GM10847 (cell line): ENCODE data around the gene BARX2.

Experiments used
- POLR2A ChIP-seq: IDR thresholded peaks from 2 replicates; pipeline ENCODE4 v1.6.1; 2011; ENCODE audit not compliant: insufficient read length; ENCODE audit errors: extremely low read depth

Gene BARX2

DNA sequence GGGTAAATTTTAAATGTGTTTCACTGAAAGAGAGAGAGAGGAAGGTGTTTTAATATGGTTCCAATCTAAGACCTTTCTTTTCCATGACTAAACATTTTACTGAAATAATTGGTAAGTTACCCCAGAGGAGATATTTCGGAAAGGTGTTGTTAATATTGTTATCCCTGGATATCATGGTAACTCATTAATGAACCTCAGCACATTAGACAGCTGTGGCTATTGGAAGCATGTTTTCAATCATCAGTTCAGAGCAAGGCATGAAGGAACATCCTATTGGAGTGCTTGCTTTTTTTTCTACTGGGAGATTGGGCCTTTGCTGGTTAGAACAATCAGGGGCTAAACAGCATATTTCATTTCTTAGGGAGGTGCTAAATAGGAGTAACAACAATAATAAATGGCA lies 11.8 kb downstream of the BARX2 start:
- no peak for TF ChIP-seq POLR2A

DNA sequence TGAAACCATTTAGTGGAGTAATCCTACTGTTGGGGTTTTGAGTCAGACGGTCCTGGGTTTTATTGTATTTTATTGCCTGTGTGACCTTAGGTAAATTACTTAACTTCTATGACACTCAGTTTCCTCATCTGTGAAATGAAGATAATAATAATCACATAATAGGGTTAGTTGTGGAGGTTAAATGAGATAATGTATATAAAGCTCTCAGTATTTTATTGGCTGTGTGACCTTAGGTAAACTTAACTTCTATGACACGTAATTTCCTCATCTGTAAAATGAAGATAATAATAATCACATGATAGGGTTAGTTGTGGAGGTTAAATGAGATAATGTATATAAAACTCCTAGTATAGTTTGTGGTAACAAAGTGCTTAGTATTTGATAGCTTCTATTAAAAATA lies 13.2 kb downstream of the BARX2 start:
- TF ChIP-seq POLR2A: no peak

DNA sequence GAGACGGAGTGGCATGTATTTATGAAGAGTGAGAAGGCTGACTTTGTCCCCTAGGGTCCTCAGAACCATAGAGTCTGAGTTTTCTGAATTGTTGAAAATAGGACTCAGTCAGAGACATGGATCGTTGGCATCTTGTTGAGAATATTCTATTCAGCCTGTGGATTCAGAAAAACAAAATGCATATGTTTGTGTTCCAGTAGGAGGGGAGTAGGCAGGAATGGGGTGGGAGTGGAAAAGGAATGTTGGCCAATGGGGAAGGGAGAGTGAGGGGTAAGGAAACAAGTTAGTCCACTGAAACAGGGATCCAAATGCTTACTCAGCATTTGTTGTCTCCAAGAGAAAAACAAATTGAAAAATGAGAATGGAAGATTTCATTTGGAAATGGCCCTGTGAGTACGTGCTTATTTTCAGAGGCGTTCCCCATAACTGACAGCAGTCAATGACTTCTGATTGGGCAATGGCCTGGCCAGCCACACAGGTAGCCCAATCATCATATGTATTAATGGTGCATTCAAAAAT lies 14.7 kb downstream of the BARX2 start:
- no peak for TF ChIP-seq POLR2A

DNA sequence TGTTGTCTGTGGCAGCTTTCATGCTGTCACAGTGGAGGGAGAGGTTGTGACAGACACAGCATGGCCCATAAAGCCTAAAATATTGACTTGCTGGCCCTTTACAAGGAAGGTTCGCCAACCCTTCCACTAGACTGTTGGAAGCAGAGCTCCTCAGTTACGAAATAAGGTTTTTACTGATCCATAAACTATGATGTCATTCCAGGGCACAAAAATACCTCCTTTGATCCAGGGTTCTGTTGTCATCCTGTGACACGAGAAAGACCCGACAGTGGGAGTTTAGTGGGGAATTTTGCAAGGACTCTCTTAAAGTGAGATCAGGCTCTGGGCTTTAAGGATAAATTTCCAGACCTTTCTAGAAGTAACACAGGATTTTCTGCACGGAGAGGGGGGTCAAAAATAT lies 15.7 kb downstream of the BARX2 start:
- no peak for TF ChIP-seq POLR2A

DNA sequence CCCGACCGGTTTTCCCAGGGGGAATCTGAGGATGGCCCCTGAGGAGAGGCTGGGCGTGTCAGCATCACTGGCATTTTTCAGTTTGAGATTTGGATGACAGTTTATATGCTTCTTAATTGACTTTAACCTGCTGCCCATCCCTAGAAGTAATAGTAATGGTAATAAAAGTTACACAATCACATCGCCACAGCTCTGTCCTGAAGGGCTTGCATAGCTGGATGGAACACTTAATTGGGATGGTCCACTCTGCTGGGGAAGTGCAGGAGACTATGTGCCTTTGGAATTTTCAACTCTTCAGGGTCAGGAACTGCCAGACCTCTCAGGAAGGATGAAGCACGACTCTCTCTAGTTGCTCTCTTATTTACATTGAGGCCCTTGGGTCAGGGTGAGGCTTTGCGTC lies 16.2 kb downstream of the BARX2 start:
- no peak for TF ChIP-seq POLR2A

DNA sequence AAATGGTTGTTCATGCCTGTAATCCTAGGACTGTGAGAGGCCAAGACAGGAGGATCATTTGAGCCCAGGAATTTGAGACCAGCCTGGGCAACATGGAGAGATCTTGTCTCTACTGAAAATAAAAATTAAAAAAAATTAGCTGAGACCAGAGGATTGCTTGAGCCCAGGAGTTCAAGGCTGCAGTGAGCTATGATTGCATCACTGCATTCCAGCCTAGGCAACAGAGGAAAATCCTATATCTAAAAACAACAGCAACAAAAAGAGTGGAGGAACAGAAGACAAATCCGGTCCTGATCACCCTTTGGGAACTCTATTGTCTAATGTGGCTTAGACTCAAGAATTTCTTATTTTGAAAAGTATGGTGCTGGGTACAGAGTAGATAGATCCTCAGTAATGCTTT lies 17.3 kb downstream of the BARX2 start:
- TF ChIP-seq POLR2A: no peak

DNA sequence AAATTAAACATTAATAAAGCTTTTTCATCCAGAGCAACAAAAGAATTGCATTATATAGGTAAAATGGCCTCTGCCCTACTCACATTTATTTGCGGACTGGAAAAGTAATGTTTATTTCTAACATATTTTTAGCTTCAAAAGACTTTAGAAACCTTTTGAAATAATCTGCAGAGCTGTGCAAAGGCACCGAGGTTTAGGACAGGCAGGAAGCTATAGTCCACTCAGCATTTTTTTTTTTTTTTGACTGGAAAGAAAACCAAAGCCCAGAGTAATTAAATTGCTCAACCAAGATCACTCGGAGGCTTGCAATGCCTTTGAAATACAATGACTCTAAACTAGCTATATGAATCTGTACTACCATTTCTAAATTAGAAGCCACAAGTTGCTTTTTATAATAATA lies 19.1 kb downstream of the BARX2 start:
- TF ChIP-seq POLR2A: no peak

DNA sequence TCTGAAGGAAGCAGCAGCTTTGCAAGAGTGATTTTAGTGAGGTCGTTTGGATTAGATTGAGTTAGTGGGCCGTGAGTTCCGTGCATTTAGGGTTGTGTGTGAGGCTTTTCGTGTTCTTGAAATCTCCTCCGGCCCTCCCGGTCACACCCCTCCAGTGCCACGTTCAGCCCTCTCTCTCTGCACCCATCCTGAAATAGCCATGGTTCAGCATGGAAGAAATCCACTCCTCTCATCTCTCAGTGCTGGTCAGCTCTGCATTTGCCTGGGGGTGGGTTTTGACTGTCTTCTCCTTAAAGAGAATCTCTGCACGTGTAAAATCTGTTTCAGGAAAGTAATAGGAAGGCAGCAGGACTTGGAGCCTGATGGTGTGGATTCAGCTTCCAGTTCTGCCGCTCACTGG lies 19.8 kb downstream of the BARX2 start:
- no peak for TF ChIP-seq POLR2A

DNA sequence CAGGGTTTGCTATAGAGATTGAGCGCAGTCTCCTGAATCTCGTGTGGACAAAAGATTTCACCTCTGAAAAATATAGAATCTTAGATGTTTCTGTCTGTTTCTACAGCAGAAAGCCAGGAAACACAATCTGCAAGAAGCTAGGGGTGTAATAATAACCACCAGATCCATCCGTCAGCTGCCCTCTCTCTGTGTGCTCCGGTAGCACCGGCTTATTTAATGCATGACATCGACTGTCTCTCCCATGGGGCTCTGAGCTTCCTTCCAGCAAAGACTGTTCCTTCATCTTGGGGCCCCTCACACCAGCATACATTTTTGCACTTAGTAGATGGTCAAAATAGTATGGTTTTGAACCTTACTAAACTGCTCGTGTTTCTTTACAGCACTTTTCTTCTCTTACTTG lies 20.2 kb downstream of the BARX2 start:
- TF ChIP-seq POLR2A: no peak

DNA sequence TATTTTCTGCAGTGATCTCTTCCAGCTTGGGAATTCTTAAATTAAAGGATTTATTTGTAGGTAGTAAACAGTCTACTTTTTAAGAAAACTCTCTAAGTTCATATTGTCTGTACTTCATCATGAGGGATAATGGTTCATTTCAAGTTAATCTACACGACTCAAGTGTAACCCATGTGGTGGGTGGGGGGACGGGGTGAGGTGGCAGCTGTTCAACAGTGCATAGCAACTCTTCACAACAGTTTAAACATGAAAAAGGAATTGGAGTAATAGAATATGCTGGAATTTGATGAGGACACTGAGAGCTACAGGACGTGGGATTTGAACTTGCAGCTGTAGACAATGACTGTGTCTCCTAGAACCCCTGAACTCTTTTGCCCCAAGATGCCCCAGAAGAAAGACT lies 20.8 kb downstream of the BARX2 start:
- TF ChIP-seq POLR2A: no peak

DNA sequence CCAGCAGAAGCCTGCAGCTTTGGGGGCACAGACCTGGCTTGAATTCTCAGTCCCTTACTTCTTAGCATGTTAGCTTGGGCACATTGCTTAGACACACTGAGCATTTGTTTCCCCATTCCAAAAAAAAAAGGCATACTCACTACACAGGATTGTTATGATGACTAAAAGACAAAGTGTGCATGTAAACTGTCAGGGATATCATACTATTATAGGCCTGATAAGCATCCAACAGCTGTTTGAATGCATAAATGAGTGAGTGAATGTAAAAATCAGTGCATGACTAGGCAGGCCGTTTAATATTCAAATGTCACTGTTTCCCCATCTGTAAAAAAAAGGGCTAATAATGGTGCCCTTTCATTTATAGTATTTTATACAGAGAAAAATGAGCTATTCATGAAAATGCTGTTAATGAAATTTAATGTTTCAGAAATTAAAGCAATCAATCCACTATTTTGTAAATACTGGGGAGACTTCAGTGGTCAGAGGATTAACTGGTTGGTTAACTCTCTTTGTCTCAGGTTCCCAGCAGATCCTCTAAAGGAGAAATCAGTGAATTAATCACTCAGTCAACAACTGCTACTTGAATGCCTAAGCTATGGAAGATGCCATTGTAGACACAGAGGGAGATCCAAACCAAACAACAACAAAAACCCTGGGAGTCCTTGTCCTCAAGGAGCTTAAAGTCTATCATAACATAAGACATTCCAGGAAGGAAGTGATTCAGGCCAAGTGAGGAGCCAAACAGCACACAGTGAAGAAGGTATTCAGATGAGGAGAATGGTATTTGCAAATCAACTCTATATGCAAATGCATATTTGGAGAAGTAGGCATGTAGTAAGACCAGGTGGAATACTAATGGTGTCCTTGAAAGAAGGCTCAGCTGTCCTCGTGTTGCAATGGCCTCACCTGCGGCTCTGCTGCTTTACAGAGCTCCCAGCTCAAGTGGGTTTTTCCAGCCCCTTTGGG lies 26.8 kb downstream of the BARX2 start:
- TF ChIP-seq POLR2A: no peak

DNA sequence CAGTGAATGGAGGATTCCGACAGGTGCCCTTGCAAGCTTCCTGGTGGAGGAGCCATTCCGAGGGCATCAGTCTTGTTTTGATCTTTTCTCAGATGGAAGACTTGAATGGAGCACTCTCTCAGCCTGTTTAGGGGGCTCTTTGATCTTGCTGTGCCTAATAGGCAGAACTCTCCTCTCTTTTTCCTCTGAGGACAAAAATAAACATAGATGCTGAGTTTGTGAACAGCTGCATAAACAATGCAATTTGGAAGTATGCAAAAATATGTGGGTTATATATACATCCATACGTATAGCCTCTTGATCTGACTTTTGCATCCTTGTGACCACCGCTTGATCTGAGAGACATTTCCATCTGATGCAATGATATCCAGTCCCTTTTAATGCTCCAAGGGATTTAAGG lies 29.1 kb downstream of the BARX2 start:
- TF ChIP-seq POLR2A: no peak

DNA sequence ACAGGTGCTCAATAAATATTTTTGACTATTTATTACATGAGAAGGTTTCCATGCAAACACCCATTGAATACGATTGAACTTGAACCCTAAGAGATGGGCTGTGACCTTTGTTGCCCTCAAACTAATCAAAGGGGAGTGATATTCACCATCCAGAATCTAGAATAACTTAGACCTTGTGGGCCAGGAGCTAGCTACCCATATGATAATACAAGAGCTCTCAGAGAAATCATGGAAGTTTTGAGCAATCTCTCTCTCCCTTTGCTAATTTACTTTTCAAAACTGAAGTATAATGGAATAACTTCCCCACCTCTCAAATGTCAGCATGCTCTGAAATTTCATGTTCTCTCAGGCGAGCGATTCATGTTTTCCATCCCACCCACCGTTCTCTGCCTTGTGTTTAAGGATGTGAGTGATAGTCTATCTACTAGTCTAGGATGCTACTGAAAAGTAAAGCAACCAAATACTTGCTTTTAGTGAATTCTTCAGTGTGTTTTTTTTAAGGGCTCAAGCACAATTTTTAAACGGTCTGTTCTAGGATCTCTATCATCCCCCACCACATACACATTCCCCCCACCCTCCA lies 33.3 kb downstream of the BARX2 start:
- TF ChIP-seq POLR2A: no peak

DNA sequence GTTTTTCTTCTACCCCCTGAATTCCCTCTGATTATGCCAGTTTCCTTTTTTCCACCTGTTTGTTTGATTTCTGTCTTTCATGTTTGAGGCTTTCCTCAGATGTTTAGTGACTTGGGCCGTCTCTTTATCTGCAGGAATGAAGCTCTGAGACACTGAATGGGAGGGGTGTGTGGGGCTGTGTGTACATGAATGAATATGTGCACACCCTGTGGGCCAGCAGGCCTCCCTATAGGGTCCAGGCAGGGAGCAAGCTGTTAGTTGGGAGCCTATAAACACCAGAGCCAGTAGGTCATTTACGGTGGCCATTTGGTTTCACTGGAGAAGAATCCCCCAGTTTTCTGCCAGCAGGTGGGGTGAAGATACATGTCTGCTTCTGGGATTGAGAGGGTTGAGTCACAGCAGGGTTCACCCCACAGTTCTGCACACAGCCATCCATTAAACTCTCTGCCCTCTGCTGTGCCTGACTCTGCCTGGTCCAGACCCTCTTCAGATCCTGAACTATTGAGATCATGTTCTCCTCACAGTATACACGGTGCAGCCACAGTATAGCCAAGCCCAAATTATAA lies 34.8 kb downstream of the BARX2 start:
- TF ChIP-seq POLR2A: no peak

DNA sequence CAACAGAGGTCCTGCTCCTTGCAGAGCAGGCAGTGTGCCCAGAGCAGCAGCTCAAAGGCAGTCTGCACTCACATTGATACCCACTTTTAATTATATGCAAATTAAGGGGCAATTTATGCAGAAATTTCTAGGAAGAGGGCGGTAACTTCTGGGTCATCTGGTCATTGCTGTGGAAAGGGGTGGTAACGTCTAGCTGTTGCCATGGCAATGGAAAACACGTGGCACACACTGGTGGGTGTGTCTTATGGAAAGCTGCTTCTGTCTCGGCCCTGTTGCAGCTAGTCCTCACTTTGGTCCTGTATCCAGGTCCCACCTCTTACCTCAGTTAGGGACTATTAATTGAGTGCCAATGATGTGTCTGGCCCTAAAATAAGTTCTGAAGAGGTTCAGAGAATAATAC lies 36.8 kb downstream of the BARX2 start:
- no peak for TF ChIP-seq POLR2A
